Peyer's patch (tissue), 4 donors: ENCODE data around the gene SNCB. TPM values are rescaled to one million over a fixed set of nuclear protein-coding genes. Genes with fewer than 3 reads are reported as not detected.

Experiments used
- DNase-seq, 3 donors: peaks; one replicate each; pipeline ENCODE4 v3.0.0-alpha.2; 2017 to 2019
- H3K27ac ChIP-seq, 4 donors: fragments of 200-600 bp; sonication (generic); one replicate each; pipeline ENCODE4 v1.5.1; 2016 to 2019
- H3K27me3 ChIP-seq, 2 donors: fragments of 200-600 bp; sonication (generic); one replicate each; pipeline ENCODE4 v1.5.1; 2019
- H3K36me3 ChIP-seq, 3 donors: fragments of 200-600 bp; sonication (generic); one replicate each; pipeline ENCODE4 v1.5.1; 2016 to 2019
- H3K4me1 ChIP-seq, 4 donors: fragments of 200-600 bp; sonication (generic); one replicate each; pipeline ENCODE4 v1.5.1; 2016 to 2019
- H3K4me3 ChIP-seq, 4 donors: fragments of 200-600 bp; sonication (generic); 1 replicate in 3 of 4; 2 replicates in 1 of 4; pipeline ENCODE4 v1.5.1; 2016 to 2019; ENCODE audit warnings: mild to moderate bottlenecking in 1 of 4
- H3K9me3 ChIP-seq, 4 donors: fragments of 200-600 bp; sonication (generic); one replicate each; pipeline ENCODE4 v1.5.1; 2016 to 2019; ENCODE audit warnings: mild to moderate bottlenecking in 1 of 4
- CTCF ChIP-seq, 6 experiments: fragments of 450-650 bp in 4 of 6; fragments of 200-600 bp in 2 of 6; sonication (generic) in 1 of 6; IDR thresholded peaks; one replicate each; pipeline ENCODE4 v1.5.1; 2017 to 2019; ENCODE audit warnings: antibody characterized with exemption in 6 of 6, mild to moderate bottlenecking in 3 of 6, moderate library complexity in 1 of 6
- POLR2A ChIP-seq, 2 donors: fragments of 450-650 bp; IDR thresholded peaks; one replicate each; pipeline ENCODE4 v1.5.1; 2017; ENCODE audit warnings: antibody characterized with exemption in 2 of 2, mild to moderate bottlenecking in 2 of 2, moderate library complexity in 2 of 2
- total RNA-seq, 4 donors: library from RNA; depleted of rRNA; stranded (reverse); fragments of >200 nt; gene quantifications; one replicate each; pipeline ENCODE4 v1.1.0, GENCODE V29; 2016

The SNCB gene
- total RNA-seq, 4 donors from 2014 or later: not detected

GRCh38 chr5:176671399-176671798, 41.1 kb upstream of the SNCB start:
- Histone ChIP-seq H3K27me3 (no peaks in the 10 kb centered on the region), H3K27ac (no peak overlapping the region), H3K4me1 (no peaks in the 10 kb centered on the region), H3K36me3 (no peaks in the 10 kb centered on the region), H3K9me3 (no peaks in the 10 kb centered on the region), H3K4me3 (no peak overlapping the region)
- no peak for DNase-seq
- no peak for TF ChIP-seq POLR2A (IDR thresholded peaks at IDR 0.05)
- no peak for TF ChIP-seq CTCF (IDR thresholded peaks at IDR 0.05)

GRCh38 chr5:176670449-176670848, 40.1 kb upstream of the SNCB start:
- TF ChIP-seq CTCF (IDR thresholded peaks at IDR 0.05): no peak
- no peak for DNase-seq
- H3K9me3 ChIP-seq: no peaks in the 10 kb centered on the region

GRCh38 chr5:176667637-176668036, 37.3 kb upstream of the SNCB start:
- TF ChIP-seq CTCF (IDR thresholded peaks at IDR 0.05) (no peak), POLR2A (IDR thresholded peaks at IDR 0.05) (no peak)
- no peak for DNase-seq

More at GRCh38 chr5:176670449-176670848, 40.1 kb upstream of the SNCB start:
- H3K4me3 ChIP-seq: no peak overlapping the region
- H3K4me1 ChIP-seq: no peaks in the 10 kb centered on the region
- H3K36me3 ChIP-seq: no peaks in the 10 kb centered on the region
- H3K27me3 ChIP-seq: no peaks in the 10 kb centered on the region
- H3K27ac ChIP-seq: no peak overlapping the region

GRCh38 chr5:176665517-176665916, 35.2 kb upstream of the SNCB start:
- DNase-seq: no peak
- Histone ChIP-seq H3K9me3 (no peaks in the 10 kb centered on the region), H3K27ac (no peak overlapping the region), H3K36me3 (no peaks in the 10 kb centered on the region), H3K4me1 (peaks cover 0 to 6% (median 3%) of the 10 kb centered on the region in 4 donors), H3K4me3 (no peak overlapping the region), H3K27me3 (no peaks in the 10 kb centered on the region)
- TF ChIP-seq POLR2A (IDR thresholded peaks at IDR 0.05) (no peak), CTCF (IDR thresholded peaks at IDR 0.05) (no peak)

More at GRCh38 chr5:176667637-176668036, 37.3 kb upstream of the SNCB start:
- Histone ChIP-seq H3K27ac (no peak overlapping the region), H3K27me3 (no peaks in the 10 kb centered on the region), H3K36me3 (no peaks in the 10 kb centered on the region), H3K4me3 (no peak overlapping the region), H3K9me3 (no peaks in the 10 kb centered on the region), H3K4me1 (no peaks in the 10 kb centered on the region)

- peaks cover 0 to 6% (median 3%) of the 10 kb centered on the region in 4 donors for H3K4me1 ChIP-seq
- H3K27me3 ChIP-seq: no peaks in the 10 kb centered on the region
- H3K4me3 ChIP-seq: no peak overlapping the region
- no peak overlapping the region for H3K27ac ChIP-seq
- TF ChIP-seq POLR2A (IDR thresholded peaks at IDR 0.05) (no peak), CTCF (IDR thresholded peaks at IDR 0.05) (no peak)
- no peak for DNase-seq
- no peaks in the 10 kb centered on the region for H3K9me3 ChIP-seq
- no peaks in the 10 kb centered on the region for H3K36me3 ChIP-seq
Measured at GRCh38 chr5:176664886-176665285, 34.6 kb upstream of the SNCB start.

- no peak for TF ChIP-seq POLR2A (IDR thresholded peaks at IDR 0.05)
- no peak for TF ChIP-seq CTCF (IDR thresholded peaks at IDR 0.05)
- H3K4me1 ChIP-seq: peaks cover 0 to 7% (median 3%) of the 10 kb centered on the region in 4 donors
- H3K4me3 ChIP-seq: no peak overlapping the region
- no peaks in the 10 kb centered on the region for H3K9me3 ChIP-seq
- no peaks in the 10 kb centered on the region for H3K36me3 ChIP-seq
- no peaks in the 10 kb centered on the region for H3K27me3 ChIP-seq
- DNase-seq: no peak
- H3K27ac ChIP-seq: no peak overlapping the region
Measured at GRCh38 chr5:176664479-176664878, 34.1 kb upstream of the SNCB start.
